Neural progenitor cell (in vitro differentiated cells): ENCODE results near the gene SESTD1. TPM values are rescaled to one million over a fixed set of nuclear protein-coding genes. Genes with fewer than 3 reads are reported as not detected.

Source experiments
- DNase-seq: peaks from one replicate; pipeline ENCODE4 v3.0.0-alpha.2; 2016; ENCODE audit warnings: low spot score
- H2AFZ ChIP-seq: fragments of 200-600 bp; sonication (generic); replicated peaks from 2 replicates; pipeline ENCODE4 v1.6.1; 2016; ENCODE audit warnings: antibody characterized with exemption
- H3F3A ChIP-seq: fragments of 200-600 bp; sonication (generic); 2 replicates; pipeline ENCODE4 v1.6.1; 2016; ENCODE audit warnings: antibody characterized with exemption, low read depth
- H3K27ac ChIP-seq: fragments of 200-600 bp; sonication (generic); 2 replicates; pipeline ENCODE4 v1.5.1; 2016; ENCODE audit warnings: mild to moderate bottlenecking
- H3K27me3 ChIP-seq: fragments of 200-600 bp; sonication (generic); 2 replicates; pipeline ENCODE4 v1.6.1; 2016; ENCODE audit warnings: mild to moderate bottlenecking, moderate library complexity
- H3K36me3 ChIP-seq: fragments of 200-600 bp; sonication (generic); 2 replicates; pipeline ENCODE4 v1.5.1; 2016
- H3K4me1 ChIP-seq: fragments of 200-600 bp; sonication (generic); 2 replicates; pipeline ENCODE4 v1.6.1; 2016; ENCODE audit warnings: mixed run types
- H3K4me2 ChIP-seq: fragments of 200-600 bp; sonication (generic); 2 replicates; pipeline ENCODE4 v1.6.1; 2016
- H3K4me3 ChIP-seq: fragments of 200-600 bp; sonication (generic); 2 replicates; pipeline ENCODE4 v1.5.1; 2016
- H3K79me2 ChIP-seq: fragments of 200-600 bp; sonication (generic); 2 replicates; pipeline ENCODE4 v1.6.1; 2016; ENCODE audit warnings: low read depth
- H3K9ac ChIP-seq: fragments of 200-600 bp; sonication (generic); 2 replicates; pipeline ENCODE4 v1.6.1; 2016
- H3K9me3 ChIP-seq: fragments of 200-600 bp; sonication (generic); 2 replicates; pipeline ENCODE4 v1.5.1; 2016; ENCODE audit warnings: low read depth
- H4K20me1 ChIP-seq: fragments of 200-600 bp; sonication (generic); 2 replicates; pipeline ENCODE4 v1.6.1; 2016; ENCODE audit warnings: low read depth
- H3K27ac Mint-ChIP-seq: 3 replicates; pipeline ENCODE4 v1.8.0; 2021; ENCODE audit warnings: mixed read lengths
- H3K27me3 Mint-ChIP-seq: 2 replicates; pipeline ENCODE4 v1.8.0; 2022; ENCODE audit warnings: low read depth, mild to moderate bottlenecking, inconsistent platforms, moderate library complexity, mixed read lengths; ENCODE audit not compliant: insufficient read depth
- H3K36me3 Mint-ChIP-seq: 3 replicates; pipeline ENCODE4 v1.8.0; 2021; ENCODE audit warnings: mixed read lengths
- H3K4me1 Mint-ChIP-seq: 3 replicates; pipeline ENCODE4 v1.8.0; 2021; ENCODE audit warnings: mixed read lengths
- H3K4me3 Mint-ChIP-seq: 3 replicates; pipeline ENCODE4 v1.8.0; 2021; ENCODE audit warnings: mild to moderate bottlenecking, moderate library complexity, mixed read lengths
- H3K9me3 Mint-ChIP-seq: 3 replicates; pipeline ENCODE4 v1.8.0; 2020; ENCODE audit warnings: mixed read lengths
- CTCF ChIP-seq: fragments of 200-600 bp; sonication (generic); IDR thresholded peaks from 2 replicates; pipeline ENCODE4 v1.5.1; 2017; ENCODE audit warnings: antibody characterized with exemption, mild to moderate bottlenecking
- EZH2 ChIP-seq: fragments of 200-600 bp; sonication (generic); IDR thresholded peaks from 2 replicates; pipeline ENCODE4 v1.6.1; 2017; ENCODE audit warnings: antibody characterized with exemption, mild to moderate bottlenecking, moderate library complexity
- EZH2phosphoT487 ChIP-seq: fragments of 200-600 bp; sonication (generic); IDR thresholded peaks from 2 replicates; pipeline ENCODE4 v1.6.1; 2017; ENCODE audit warnings: antibody characterized with exemption
- total RNA-seq: library from RNA; depleted of rRNA; stranded (reverse); fragments of >200 nt; gene quantifications from 2 replicates; pipeline ENCODE4 v1.2.3, GENCODE V29; 2015; ENCODE audit warnings: low replicate concordance

Gene SESTD1
- total RNA-seq, 1 donor from 2014 or later: 43.1 TPM

GRCh38 chr2:179237209-179237946 lies 27.3 kb downstream of the SESTD1 start:
- H3K4me1 Mint-ChIP-seq: peaks cover 24% of the 10 kb centered on the region
- H3F3A ChIP-seq: peaks cover 9% of the 10 kb centered on the region
- TF ChIP-seq EZH2phosphoT487 (no peak), EZH2 (no peak), CTCF (no peak)
- H3K36me3 Mint-ChIP-seq: peaks cover 31% of the 10 kb centered on the region
- H3K4me3 Mint-ChIP-seq: no peak overlapping the region
- no peaks in the 10 kb centered on the region for H3K27me3 ChIP-seq
- no peaks in the 10 kb centered on the region for H3K36me3 ChIP-seq
- no peak overlapping the region for H3K27ac ChIP-seq
- no peak overlapping the region for H3K4me2 ChIP-seq
- peaks cover 30% of the 10 kb centered on the region for H3K9me3 Mint-ChIP-seq
- H3K9me3 ChIP-seq: no peaks in the 10 kb centered on the region
- H3K27me3 Mint-ChIP-seq: no peaks in the 10 kb centered on the region
- no peak overlapping the region for H2AFZ ChIP-seq
- peaks cover 97% of the 10 kb centered on the region for H3K79me2 ChIP-seq
- H3K27ac Mint-ChIP-seq: no peak overlapping the region
- no peak overlapping the region for H3K9ac ChIP-seq
- H4K20me1 ChIP-seq: peaks cover 33% of the 10 kb centered on the region
- H3K4me1 ChIP-seq: peaks cover 26% of the 10 kb centered on the region
- H3K4me3 ChIP-seq: no peak overlapping the region
- no peak for DNase-seq

- H3K4me2 ChIP-seq: no peak overlapping the region
- peaks cover 22% of the 10 kb centered on the region for H3K4me1 Mint-ChIP-seq
These were observed 29.0 kb downstream of the SESTD1 start for GRCh38 chr2:179235463-179236108.

GRCh38 chr2:179234658-179235240 lies 29.9 kb downstream of the SESTD1 start:
- H3K4me1 ChIP-seq: peaks cover 12% of the 10 kb centered on the region
- H3K27ac ChIP-seq: no peak overlapping the region
- Mint-ChIP-seq H3K4me1 (peaks cover 15% of the 10 kb centered on the region), H3K27ac (no peak overlapping the region), H3K9me3 (peaks cover 18% of the 10 kb centered on the region), H3K4me3 (no peak overlapping the region), H3K27me3 (no peaks in the 10 kb centered on the region), H3K36me3 (peaks cover 22% of the 10 kb centered on the region)
- no peaks in the 10 kb centered on the region for H3K36me3 ChIP-seq
- H3K27me3 ChIP-seq: no peaks in the 10 kb centered on the region
- no peak for DNase-seq
- H3K9me3 ChIP-seq: no peaks in the 10 kb centered on the region
- peaks cover 95% of the 10 kb centered on the region for H3K79me2 ChIP-seq
- H4K20me1 ChIP-seq: peaks cover 19% of the 10 kb centered on the region
- no peaks in the 10 kb centered on the region for H3F3A ChIP-seq
- no peak overlapping the region for H3K4me3 ChIP-seq
- no peak overlapping the region for H3K4me2 ChIP-seq
- TF ChIP-seq CTCF: no peak
- no peak for TF ChIP-seq EZH2
- TF ChIP-seq EZH2phosphoT487: no peak
- no peak overlapping the region for H3K9ac ChIP-seq
- H2AFZ ChIP-seq: no peak overlapping the region

More at GRCh38 chr2:179235463-179236108, 29.0 kb downstream of the SESTD1 start:
- Histone ChIP-seq H3F3A (peaks cover under 1% of the 10 kb centered on the region), H2AFZ (no peak overlapping the region), H4K20me1 (peaks cover 27% of the 10 kb centered on the region), H3K27ac (no peak overlapping the region), H3K4me3 (no peak overlapping the region), H3K9me3 (no peaks in the 10 kb centered on the region), H3K27me3 (no peaks in the 10 kb centered on the region), H3K9ac (no peak overlapping the region), H3K4me1 (peaks cover 20% of the 10 kb centered on the region), H3K79me2 (peaks cover 97% of the 10 kb centered on the region), H3K36me3 (no peaks in the 10 kb centered on the region)
- H3K9me3 Mint-ChIP-seq: peaks cover 18% of the 10 kb centered on the region
- H3K4me3 Mint-ChIP-seq: no peak overlapping the region
- H3K27me3 Mint-ChIP-seq: no peaks in the 10 kb centered on the region
- no peak overlapping the region for H3K27ac Mint-ChIP-seq
- peaks cover 25% of the 10 kb centered on the region for H3K36me3 Mint-ChIP-seq
- TF ChIP-seq EZH2phosphoT487: no peak
- TF ChIP-seq CTCF: no peak
- no peak for TF ChIP-seq EZH2
- DNase-seq: no peak
